PC-9 (cell line): Measurements from ENCODE around the gene XRCC6. TPM values are rescaled to one million over a fixed set of nuclear protein-coding genes. Genes with fewer than 3 reads are reported as not detected.

Experiments used
- BruUV-seq: library from RNA; stranded (reverse); fragments of 400-500 nt; replicated peaks from 2 replicates; lab custom pipeline; 2021; lab: Mats Ljungman, UMichigan
- CTCF ChIA-PET: fragments of 300-600 bp; sonication (Branson Sonifier 250); formaldehyde crosslinking; loops from one replicate; lab custom pipeline; 2022; ENCODE audit warnings: antibody characterized with exemption; lab: Charles Lee
- POLR2A ChIA-PET: fragments of 300-600 bp; sonication (Branson Sonifier 250); formaldehyde crosslinking; loops from one replicate; lab custom pipeline; 2022; ENCODE audit warnings: antibody characterized with exemption; ENCODE audit not compliant: unreplicated experiment; lab: Charles Lee
- DNase-seq, 2 experiments: peaks; one replicate each; pipeline versions ENCODE4 v3.0.0 to v3.0.0-alpha.2; 2015 to 2022; ENCODE audit warnings: mixed read lengths in 1 of 2
- H2AFZ ChIP-seq: fragments of 200-600 bp; sonication (generic); 2 replicates; pipeline ENCODE4 v1.8.1; 2017; ENCODE audit warnings: antibody characterized with exemption
- H3F3A ChIP-seq: fragments of 200-600 bp; sonication (generic); 2 replicates; pipeline ENCODE4 v1.8.1; 2017; ENCODE audit warnings: antibody characterized with exemption, mild to moderate bottlenecking, low read depth; ENCODE audit not compliant: insufficient read depth
- H3K27ac ChIP-seq: fragments of 200-600 bp; sonication (generic); 2 replicates; pipeline ENCODE4 v1.6.1; 2016; ENCODE audit warnings: mixed run types
- H3K27me3 ChIP-seq: fragments of 200-600 bp; sonication (generic); 2 replicates; pipeline ENCODE4 v1.6.1; 2016; ENCODE audit warnings: low read depth, mixed run types; ENCODE audit not compliant: insufficient read depth
- H3K36me3 ChIP-seq: fragments of 200-600 bp; sonication (generic); 2 replicates; pipeline ENCODE4 v1.6.1; 2016; ENCODE audit warnings: low read depth, mixed run types
- H3K4me1 ChIP-seq: fragments of 200-600 bp; sonication (generic); replicated peaks from 2 replicates; pipeline ENCODE4 v1.6.1; 2016; ENCODE audit warnings: mixed run types; ENCODE audit not compliant: insufficient read depth
- H3K4me2 ChIP-seq: fragments of 200-600 bp; sonication (generic); 2 replicates; pipeline ENCODE4 v1.6.1; 2017; ENCODE audit warnings: mixed run types
- H3K4me3 ChIP-seq: fragments of 200-600 bp; sonication (generic); 2 replicates; pipeline ENCODE4 v1.6.1; 2016; ENCODE audit warnings: mixed run types
- H3K79me2 ChIP-seq: fragments of 200-600 bp; sonication (generic); 2 replicates; pipeline ENCODE4 v1.6.1; 2017; ENCODE audit warnings: low read depth, mixed run types
- H3K9me2 ChIP-seq: fragments of 200-600 bp; sonication (generic); 2 replicates; pipeline ENCODE4 v1.8.1; 2017; ENCODE audit warnings: mild to moderate bottlenecking; ENCODE audit not compliant: insufficient read depth
- H3K9me3 ChIP-seq: fragments of 200-600 bp; sonication (generic); 2 replicates; pipeline ENCODE4 v1.8.1; 2016; ENCODE audit warnings: low read depth; ENCODE audit not compliant: insufficient read depth
- H4K20me1 ChIP-seq: fragments of 200-600 bp; sonication (generic); 2 replicates; pipeline ENCODE4 v1.8.1; 2017; ENCODE audit not compliant: insufficient read depth
- CTCF ChIP-seq: fragments of 200-600 bp; sonication (generic); conservative IDR thresholded peaks from 2 replicates; pipeline ENCODE4 v1.6.1; 2017; ENCODE audit warnings: mixed run types, antibody characterized with exemption, mild to moderate bottlenecking, moderate library complexity
- EZH2 ChIP-seq: fragments of 200-600 bp; sonication (generic); IDR thresholded peaks from 2 replicates; pipeline ENCODE4 v1.8.0; 2017; ENCODE audit warnings: antibody characterized with exemption, low read depth
- intact Hi-C: fragments of 100-400 bp; cut with micrococcal nuclease; formaldehyde crosslinking; loops from one replicate; pipeline ENCODE4 v1.10.0; 2022; ENCODE audit not compliant: unreplicated experiment
- total RNA-seq: library from RNA; stranded (reverse); gene quantifications from 2 replicates; pipeline ENCODE4 v1.2.3, GENCODE V29; 2021

The XRCC6 gene
- total RNA-seq, 1 experiment from 2014 or later: 486 TPM

GRCh38 chr22:41578114-41578513, 43.0 kb upstream of the XRCC6 start:
- intact Hi-C loops: no loop called here

GRCh38 chr22:41578818-41579217, 42.3 kb upstream of the XRCC6 start:
- intact Hi-C loops: no loop called here
- Histone ChIP-seq H3K27me3 (no peaks in the 10 kb centered on the region), H3K9me2 (no peaks in the 10 kb centered on the region), H3K4me3 (no peak overlapping the region), H3K9me3 (no peaks in the 10 kb centered on the region), H3K4me1 (no peaks in the 10 kb centered on the region), H2AFZ (no peak overlapping the region), H4K20me1 (no peaks in the 10 kb centered on the region), H3K79me2 (no peaks in the 10 kb centered on the region), H3K4me2 (no peak overlapping the region), H3K27ac (no peak overlapping the region), H3K36me3 (no peaks in the 10 kb centered on the region), H3F3A (no peaks in the 10 kb centered on the region)
- TF ChIP-seq CTCF (no peak), EZH2 (no peak)
- DNase-seq: no peak
- POLR2A ChIA-PET: no interaction called here
- CTCF ChIA-PET: no interaction called here
- no TSS peak for BruUV-seq

More at GRCh38 chr22:41578114-41578513, 43.0 kb upstream of the XRCC6 start:
- H4K20me1 ChIP-seq: no peaks in the 10 kb centered on the region
- no peak for TF ChIP-seq CTCF
- TF ChIP-seq EZH2: no peak
- no TSS peak for BruUV-seq
- no peak overlapping the region for H3K4me3 ChIP-seq
- no peaks in the 10 kb centered on the region for H3K27me3 ChIP-seq
- no peaks in the 10 kb centered on the region for H3K36me3 ChIP-seq
- H3K4me2 ChIP-seq: no peak overlapping the region
- CTCF ChIA-PET: no interaction called here
- POLR2A ChIA-PET: no interaction called here
- no peak for DNase-seq
- H3K9me2 ChIP-seq: no peaks in the 10 kb centered on the region
- H3F3A ChIP-seq: no peaks in the 10 kb centered on the region
- no peaks in the 10 kb centered on the region for H3K9me3 ChIP-seq
- H3K79me2 ChIP-seq: no peaks in the 10 kb centered on the region
- no peaks in the 10 kb centered on the region for H3K4me1 ChIP-seq
- no peak overlapping the region for H2AFZ ChIP-seq
- H3K27ac ChIP-seq: no peak overlapping the region

- Histone ChIP-seq H3K9me3 (no peaks in the 10 kb centered on the region), H3K4me1 (no peaks in the 10 kb centered on the region), H3K79me2 (no peaks in the 10 kb centered on the region), H3K9me2 (no peaks in the 10 kb centered on the region), H3K27ac (no peak overlapping the region), H4K20me1 (no peaks in the 10 kb centered on the region; the same call in 1 of the 2 replicates), H3K27me3 (no peaks in the 10 kb centered on the region), H3K4me2 (no peak overlapping the region), H3K4me3 (no peak overlapping the region), H3K36me3 (no peaks in the 10 kb centered on the region), H3F3A (no peaks in the 10 kb centered on the region), H2AFZ (no peak overlapping the region)
- POLR2A ChIA-PET: no interaction called here
- no TSS peak for BruUV-seq
- no peak for TF ChIP-seq CTCF
- no peak for TF ChIP-seq EZH2
- DNase-seq: no peak
- CTCF ChIA-PET: no interaction called here
- intact Hi-C loops: no loop called here
These were observed 41.6 kb upstream of the XRCC6 start for GRCh38 chr22:41579297-41579996.
